Stimulated activated CD4-positive, alpha-beta T cell treated with anti-CD3 and anti-CD28 coated beads, Interleukin-4, amount 100 ng/mL, for 48 hours (primary cell): ENCODE results near the gene C2orf68.
A peak's percentile ranks its signal among the peaks of the same experiment; 100 is the strongest.
"Not testable (repeated sequence)": the region's sequence is repeated elsewhere in the genome, so short reads cannot be mapped to it uniquely, and the experiment has no call there.

Source experiments
- DNase-seq, 2 donors: peaks; one replicate each; pipeline ENCODE4 v3.0.0-alpha.2; 2020; ENCODE audit warnings: low read depth in 2 of 2

The C2orf68 gene, protein sequence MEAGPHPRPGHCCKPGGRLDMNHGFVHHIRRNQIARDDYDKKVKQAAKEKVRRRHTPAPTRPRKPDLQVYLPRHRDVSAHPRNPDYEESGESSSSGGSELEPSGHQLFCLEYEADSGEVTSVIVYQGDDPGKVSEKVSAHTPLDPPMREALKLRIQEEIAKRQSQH

DNA sequence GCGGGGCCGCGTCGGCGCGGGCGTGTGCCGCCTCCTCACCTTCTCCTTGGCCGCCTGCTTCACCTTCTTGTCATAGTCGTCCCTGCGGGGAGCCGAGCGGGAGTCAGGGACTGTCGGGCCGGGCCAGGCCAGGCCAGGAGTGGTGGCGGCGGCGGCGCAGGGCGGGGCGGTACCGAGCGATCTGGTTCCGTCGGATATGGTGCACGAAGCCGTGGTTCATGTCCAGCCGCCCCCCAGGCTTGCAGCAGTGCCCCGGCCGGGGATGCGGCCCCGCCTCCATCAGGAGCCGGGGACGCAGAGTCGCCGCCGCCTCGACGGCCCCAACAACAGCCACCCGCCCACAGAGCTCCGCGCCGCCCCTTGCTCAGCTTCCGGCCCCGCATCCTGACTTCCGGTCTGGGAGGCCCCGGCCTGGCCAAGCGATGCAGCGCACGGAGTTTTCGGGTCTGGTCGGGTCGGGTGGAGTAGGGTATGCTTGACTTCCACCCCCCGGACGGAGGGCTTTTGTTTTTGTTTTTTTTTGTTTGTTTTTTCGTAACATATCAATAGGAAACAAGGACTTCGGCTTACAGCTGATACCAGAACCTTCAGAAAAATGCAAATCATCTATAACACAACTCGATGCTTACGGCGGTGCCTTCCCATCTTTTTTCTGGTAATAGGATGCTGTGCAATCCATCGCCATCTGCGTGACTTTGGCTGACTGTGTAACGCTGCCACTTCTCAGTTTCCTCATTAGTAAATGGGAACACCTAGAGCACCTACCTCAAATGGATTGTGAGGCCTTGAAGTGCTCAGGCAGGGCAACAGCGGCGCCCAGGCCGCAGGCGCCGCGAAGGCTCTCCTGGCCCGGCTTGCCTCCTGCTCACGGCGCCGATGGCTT, at the start of gene C2orf68:
Gene C2orf68 (minus strand): TSS at position 362 of the 883 bp plus-strand sequence. CDS start 82 bp downstream, at position 280.
- DNase-seq = peak; percentile 83 to 87

DNA sequence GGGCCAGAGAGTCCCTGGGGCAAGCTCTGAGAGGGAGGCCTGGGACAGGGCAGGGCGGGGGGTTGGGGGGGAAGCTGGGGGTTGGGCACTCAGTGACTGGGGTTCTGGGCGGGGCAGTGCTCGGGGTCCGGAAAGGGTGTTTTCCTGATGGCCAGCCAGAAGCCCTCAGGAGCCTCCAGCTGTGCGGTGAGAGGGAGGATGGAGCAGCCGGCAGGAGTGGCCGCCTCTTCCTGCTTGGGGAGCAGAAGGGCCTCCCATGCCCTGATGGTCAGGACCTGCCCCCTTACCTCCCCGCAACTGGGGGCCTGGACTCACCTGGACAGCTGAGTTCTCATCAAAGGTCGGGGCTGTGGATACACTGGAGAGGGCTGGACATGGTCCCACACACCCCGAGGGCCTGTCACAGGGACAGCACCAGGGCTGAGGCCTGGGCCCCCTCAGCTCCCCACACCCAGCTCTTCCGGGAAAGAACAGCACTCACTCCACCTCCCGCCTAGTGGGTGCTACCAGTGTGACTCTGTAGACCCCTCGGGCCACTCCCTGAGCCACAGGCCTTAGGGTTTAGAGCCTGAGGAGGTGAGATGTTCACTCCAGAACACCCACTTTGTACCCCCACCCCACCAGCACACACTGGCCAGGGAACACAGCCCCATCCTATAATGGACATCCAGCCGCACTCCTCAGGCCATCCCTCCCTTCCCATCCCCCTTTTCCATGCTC, 49.4 kb upstream of the C2orf68 start:
- DNase-seq = no peak

DNA sequence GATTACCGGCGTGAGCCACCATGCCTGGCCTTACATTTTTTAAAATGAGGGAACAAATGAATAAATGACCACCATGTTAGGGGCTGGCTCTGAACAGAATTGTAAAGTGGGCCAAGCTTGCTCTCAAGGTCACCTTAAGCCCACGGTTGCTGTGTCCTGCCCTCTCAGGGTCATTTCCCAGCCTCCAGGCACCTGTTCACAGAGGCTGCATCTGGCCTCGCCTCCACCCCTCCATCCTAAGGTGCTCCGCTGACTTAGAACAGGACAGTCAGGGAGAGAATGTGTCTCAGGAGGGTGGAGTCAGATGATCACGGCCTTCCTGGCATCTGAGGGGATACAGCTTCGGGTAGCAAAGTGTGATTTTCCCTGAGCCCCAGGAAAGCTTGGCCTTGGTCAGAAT, 48.9 kb upstream of the C2orf68 start:
- DNase-seq = no peak

DNA sequence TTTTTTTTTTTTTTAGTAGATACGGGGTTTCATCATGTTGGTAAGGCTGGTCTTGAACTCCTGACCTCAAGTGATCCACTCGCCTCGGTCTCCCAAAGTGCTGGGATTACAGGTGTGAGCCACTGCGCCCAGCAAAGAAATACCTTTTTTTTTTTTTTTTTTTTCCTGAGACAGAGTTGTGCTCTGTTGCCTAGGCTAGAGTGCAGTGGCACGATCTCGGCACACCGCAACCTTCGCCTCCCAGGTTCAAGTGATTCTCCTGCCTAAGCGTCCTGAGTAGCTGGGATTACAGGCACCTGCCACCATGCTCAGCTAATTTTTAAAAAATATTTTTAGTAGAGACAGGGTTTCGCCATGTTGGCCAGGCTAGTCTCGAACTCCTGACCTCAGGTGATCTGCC, 48.4 kb upstream of the C2orf68 start:
- DNase-seq = not testable (repeated sequence)

DNA sequence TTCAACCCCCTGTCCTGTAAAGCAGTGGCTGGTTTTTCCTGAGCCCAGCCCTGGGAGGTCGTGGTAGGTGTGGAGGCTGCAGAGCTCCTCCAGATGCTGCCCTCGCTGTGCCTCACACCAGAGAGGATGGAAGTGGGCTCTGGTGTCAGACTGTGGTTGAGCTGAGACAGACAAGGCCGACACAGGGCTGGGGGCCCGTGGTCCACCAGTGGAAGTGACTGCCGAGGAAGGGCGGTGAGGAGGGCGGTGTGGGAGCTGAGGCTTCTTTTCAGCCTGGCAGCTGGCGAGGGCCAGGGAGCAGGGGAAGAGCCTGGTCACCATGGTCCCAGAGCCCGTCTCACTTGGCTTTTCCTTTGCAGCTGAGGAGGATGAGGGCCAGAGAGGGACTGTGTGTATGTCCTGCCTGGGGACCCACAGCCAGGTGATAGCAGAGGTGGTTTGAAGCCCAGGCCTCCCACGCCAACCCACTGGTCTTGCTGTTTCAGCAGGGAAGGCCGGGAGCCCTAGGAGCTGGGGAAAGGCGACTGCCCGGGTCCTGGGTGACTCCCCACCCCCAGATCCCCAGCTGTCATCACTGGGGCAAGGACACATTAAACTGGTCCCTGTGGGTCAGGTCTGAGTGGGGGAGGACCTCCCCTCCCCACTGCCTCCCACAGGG, 47.6 kb upstream of the C2orf68 start:
- DNase-seq = no peak

DNA sequence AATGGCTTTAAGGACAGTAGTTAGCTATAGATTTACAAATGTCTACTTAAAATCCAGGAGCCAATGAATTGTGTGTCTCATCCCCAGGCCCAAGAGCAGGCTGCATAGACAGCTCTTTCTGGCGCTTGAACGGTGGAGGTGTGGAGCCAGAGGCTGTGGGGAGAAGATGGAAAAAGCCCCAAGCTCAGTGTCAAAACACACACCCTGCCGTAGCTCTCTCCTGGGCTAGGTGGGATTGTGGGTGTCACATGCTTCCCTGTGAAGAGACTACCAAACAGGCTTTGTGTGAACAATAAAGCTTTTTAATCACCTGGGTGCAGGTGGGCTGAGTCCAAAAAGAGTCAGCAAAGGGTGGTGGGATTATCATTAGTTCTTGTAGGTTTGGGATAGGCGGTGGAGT, 45.5 kb upstream of the C2orf68 start:
- not testable (repeated sequence) for DNase-seq

DNA sequence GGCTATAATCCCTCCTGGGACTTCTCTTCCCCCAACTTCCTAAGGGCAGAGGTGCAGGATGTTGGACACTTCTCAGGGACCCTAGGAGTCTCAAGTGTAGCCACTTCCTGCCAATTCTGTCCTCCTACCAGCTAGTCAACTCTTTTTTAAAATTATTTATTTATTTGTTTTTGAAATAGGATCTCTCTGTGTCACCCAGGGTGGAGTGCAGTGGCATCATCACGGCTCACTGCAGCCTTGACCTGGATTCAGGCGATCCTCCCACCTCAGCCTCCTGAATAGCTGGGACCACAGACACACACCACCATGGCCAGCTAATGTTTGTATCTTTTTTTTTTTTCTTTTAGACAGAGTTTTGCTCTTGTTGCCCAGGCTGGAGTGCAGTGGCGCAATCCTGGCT, 44.6 kb upstream of the C2orf68 start:
- DNase-seq = no peak

DNA sequence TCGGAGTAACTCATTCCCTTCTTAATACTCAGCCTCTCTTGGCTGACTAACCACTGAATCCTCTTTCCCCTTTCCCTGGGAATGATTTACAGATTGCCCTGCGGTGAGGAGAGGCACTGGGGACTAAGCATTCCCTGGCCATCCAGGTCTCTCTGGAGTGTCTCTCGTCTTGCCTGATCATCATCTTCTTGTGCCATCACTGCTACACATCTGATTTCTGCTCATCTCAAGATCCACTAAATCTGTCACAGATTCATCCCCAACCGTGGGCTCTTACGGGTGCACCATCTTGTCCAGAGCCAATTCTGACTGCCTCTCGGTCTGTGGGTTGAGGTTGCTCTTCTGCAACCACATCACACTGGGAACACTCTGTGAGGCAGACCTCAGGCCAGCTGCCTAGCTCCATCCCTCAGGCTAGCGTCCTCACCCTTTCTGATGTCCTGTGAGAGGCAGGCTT, 44.1 kb upstream of the C2orf68 start:
- DNase-seq = no peak

DNA sequence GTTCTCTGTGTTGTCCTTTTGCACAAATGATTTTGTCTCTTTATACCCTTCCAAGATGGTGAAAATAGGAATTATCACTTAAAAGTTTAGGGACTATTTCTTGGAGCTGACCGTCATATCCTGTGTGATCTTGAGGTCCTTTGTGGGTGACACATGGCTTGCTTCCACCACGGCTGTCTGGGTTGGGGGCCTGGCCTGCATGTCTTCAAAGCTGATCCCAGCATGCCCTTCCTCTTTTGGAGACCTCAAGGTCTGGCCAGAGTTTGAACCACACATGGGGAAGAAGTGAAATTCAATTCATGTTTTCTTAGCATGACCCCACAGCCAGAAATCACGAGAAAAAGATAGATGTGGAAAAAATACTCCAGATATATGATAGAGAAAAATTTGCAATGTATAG, 42.1 kb upstream of the C2orf68 start:
- DNase-seq = no peak

DNA sequence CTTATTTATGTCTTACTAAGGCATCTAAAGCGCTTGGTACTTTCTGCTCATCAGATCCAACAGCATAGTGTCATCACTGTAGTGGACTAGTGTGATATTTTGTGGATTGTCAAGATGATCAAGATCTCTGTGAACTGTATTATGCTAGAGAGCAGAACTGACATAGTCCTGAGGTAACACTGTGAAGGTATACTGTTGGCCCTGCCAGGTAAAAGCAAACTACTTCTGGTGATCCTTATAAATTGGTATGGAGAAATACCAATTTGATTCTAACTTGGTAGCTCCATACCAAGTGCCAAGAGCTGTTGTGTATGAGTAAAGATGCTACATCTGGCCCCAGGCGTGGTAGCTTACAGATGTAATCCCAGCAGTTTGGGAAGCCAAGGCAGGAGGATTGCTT, 40.2 kb upstream of the C2orf68 start:
- DNase-seq = no peak

DNA sequence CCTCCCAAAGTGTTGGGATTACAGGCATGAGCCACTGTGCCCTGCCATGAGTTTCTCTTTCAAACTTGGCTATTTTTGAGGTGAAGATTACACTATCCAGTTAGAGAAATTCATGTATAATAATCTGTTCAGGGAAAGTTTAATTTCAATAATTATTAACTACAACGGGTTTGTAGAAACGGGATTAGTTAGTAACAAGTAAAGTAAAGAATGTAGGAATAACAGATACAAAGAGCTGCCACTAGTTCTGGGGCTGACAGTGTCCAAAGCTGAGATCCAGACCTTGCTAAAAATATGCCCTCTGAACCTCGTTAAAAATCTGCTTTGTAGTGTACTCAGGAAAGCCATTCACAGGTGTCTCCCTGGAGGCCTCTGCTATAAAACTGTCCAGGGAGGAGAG, 39.2 kb upstream of the C2orf68 start:
- no peak for DNase-seq

DNA sequence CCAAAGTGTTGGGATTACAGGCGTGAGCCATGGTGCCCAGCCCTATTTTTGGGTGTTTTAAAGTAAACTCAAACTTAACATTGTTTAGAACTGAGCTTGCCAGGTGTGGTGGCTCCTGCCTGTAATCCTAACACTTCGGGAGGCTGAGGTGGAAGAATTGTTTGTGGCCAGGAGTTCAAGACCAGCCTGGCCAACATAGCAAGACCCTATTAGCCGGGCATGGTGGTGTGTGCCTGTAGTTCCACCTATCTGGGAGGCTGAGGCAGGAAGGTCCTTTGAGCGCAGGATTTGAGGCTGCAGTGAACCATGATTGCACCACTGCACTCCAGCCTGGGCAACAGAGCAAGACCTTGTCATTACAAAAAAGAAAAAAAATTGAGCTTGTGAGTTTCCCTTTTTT, 38.6 kb upstream of the C2orf68 start:
- DNase-seq = no peak

DNA sequence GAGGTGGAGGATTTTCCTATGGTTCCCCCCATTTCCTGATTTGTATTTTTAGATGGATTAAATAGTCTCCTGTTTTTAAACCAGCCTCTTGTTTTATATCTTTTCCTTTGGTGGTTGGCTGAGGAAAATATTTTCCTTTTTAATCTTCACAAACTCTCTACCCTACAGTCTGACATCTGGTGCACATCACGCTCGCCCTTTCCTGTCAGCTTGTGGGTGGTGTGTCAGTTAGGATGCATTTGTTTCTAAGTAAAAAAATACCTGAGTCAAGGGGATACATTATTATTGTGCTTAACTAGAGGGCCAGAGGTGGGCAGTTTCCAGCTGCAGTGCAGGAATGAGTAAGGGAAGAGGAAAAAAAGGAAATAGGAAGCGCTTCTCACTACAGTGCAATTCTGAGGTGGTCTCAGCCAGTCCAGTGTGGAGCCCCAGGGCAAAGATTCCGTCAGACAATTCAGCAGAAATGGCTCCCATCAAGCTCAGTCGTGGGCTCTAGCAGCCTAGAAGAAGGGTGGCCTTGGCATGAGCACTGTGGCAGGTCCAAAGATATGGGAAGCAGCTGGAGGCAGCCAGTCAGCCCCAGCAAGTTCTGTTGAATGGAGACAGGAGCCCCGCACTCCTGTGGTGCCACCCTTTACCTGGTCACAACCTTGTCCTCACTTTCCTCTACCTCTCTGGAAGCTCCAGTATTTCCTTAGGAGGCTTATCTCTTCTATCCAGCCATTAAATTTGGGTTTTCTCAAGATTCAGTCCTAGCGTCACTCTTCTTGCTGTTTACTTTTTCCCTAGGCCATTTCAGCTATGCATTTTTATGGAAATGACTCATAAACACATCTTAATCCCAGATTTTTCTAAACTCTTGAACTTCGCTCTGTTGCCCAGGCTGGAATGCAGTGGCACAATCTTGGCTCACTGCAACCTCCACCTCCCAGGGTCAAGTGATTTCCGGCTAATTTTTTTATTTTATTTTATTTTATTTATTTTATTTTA, 37.6 kb upstream of the C2orf68 start:
- no peak for DNase-seq

DNA sequence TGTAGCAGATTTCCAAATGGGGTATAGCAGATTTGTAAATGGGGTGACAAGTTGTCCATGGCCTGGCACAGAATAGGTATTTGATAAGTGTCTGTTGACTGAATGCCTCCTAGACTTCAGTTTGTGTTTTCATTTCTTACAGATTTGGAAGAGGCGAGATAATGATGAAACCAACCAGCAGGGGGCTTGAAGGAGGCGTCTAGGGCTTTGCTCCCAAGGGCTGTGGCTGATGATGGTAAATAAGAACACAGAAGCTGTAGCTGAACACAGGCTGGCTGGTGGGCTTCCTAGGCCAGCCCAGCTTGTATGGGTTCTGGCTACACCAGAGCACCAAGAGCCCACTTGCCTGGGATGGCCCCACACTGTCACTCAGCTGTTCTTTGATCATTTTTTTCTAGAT, 36.8 kb upstream of the C2orf68 start:
- no peak for DNase-seq

DNA sequence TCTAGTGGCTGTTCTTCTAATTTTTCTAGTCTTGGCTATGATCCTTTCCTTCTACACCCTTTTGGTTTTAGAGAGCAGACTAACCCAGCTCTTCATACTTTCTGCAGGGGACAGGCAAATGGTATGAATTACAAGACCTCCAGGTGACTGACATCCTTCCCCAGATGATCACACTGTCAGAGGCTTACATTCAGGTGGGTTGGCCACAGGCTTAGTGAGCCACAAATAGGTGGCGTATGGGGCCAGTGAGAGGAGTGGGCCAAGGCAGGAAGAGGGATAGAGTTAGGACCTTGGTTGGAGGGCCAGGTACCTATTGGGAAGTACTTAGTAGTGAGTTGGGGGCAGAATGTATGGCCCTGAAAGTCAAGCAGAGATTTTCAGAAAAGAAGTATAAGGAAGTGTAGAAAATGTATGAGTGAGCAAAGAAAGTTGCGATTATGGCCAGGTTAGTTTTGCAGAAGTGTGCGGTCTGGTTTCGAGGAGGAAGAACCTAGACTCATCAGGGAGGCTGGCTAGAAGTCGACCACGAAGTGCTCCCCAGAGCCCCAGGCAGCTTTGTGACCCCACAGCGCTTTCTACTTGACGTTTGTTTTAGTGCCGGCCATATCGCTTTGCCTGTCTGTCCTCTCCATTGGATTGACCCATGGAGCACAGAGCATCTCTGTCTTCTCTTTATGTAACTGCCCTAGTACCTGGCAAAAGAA, 36.1 kb upstream of the C2orf68 start:
- DNase-seq = no peak

DNA sequence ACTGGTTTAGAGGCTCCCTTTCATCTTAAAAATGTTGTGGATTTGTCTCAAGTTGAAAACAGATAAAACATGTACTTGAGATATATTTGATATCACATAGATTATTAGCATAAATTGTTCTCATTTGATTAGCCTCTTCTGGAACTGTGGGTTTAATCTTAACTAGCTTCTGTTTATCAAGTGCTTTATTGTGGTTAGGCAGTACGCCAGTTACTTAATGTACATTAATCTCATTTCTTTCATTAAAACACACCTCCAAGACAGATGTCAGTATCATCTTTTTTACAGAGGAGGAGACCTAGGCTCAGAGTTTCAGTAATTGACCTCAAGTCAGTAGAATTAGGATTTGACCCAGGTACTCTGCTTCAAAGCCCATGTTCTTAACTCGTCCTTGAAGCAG, 34.3 kb upstream of the C2orf68 start:
- no peak for DNase-seq

DNA sequence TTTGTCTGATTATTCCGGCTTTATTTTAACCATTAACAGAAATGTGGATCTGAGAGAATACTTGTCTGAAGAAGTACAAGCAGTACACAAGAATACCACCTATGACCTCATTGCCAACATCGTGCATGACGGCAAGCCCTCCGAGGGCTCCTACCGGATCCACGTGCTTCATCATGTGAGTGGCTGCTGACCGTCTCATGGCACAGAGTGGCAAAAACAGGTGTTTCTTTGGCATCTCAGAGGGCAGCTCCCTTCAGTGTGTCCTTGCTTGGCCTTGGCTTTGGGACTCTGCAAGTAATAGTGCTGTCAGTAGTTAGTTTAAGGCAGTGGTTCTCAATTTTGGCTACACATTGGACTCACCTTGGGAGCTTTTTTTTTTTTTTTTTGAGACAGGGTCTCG, 33.0 kb upstream of the C2orf68 start:
- DNase-seq = no peak

DNA sequence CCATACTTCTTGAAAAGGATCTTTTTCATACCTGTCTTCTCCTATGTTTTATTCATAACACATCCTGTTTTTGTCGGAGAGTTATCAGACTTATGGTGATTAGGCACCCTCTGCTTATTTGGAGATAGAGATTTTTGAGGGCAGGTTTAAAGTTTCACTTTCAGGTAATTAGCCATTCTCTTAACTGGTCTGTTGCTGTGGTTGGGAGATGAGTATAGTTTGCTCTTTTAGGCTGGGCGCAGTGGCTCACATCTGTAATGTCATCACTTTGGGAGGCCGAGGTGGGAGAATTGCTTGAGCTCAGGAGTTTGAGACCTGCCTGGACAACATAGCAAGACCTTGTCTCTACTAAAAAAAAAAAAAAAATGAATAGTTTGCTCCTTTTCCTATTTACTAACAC, 30.9 kb upstream of the C2orf68 start:
- no peak for DNase-seq

DNA sequence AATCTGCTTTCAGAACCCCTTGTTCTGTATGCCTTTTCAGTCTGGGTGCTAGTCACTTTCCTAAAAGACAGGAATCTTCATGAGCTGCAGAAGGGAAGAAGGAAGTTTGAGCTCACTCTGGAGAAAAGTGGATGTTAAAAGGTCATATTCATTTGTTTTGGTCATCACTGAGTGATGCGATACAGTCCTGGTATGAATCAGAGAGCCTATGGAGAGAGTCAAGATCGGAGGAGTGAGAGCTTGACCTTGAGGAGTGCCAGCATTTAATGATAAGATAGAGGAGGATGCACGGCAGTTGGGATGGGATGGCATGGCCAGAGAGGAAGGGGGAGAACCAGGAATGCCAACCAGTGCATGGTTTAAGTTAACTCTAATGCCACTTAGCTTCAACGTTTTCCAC, 23.8 kb upstream of the C2orf68 start:
- DNase-seq = no peak

DNA sequence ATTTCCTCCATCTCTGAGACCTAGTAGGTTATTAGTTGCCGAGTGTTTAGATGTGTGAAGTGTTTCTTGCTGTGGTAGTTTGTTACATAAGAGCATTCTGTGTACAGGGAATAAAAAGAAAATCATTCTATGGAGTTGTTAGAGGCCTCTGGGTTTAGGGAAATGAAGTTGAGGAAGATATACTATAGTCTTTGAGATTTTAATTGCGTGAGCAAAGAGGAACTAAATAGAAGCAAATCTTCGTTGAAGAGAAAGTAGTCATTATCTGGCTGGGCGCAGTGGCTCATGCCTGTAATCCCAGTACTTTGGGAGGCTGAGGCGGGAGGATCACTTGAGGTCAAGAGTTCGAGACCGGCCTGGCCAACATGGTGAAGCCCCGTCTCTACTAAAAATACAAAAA, 23.1 kb upstream of the C2orf68 start:
- DNase-seq = no peak
